Neutrophil (primary cell): ENCODE data around the gene OPHN1.
"Not testable (repeated sequence)": the region's sequence is repeated elsewhere in the genome, so short reads cannot be mapped to it uniquely, and the experiment has no call there.

Experiments
- H3K27ac ChIP-seq: fragments of 200-600 bp; sonication (generic); 2 replicates; pipeline ENCODE4 v1.5.1; 2016; ENCODE audit warnings: mild to moderate bottlenecking, moderate library complexity
- H3K27me3 ChIP-seq: fragments of 200-600 bp; sonication (generic); 2 replicates; pipeline ENCODE4 v1.6.0; 2016; ENCODE audit warnings: mild to moderate bottlenecking
- H3K36me3 ChIP-seq: fragments of 200-600 bp; sonication (generic); 2 replicates; pipeline ENCODE4 v1.5.1; 2017
- H3K4me1 ChIP-seq, 2 experiments: fragments of 200-600 bp in 1 of 2; sonication (generic) in 1 of 2; 1 replicate in 1 of 2; 2 replicates in 1 of 2; pipeline versions ENCODE4 v1.5.1 to v1.6.1; 2013 to 2016; ENCODE audit warnings: low read depth in 1 of 2, low read length in 1 of 2, mild to moderate bottlenecking in 1 of 2, moderate library complexity in 1 of 2; ENCODE audit not compliant: control insufficient read depth in 1 of 2, insufficient read depth in 1 of 2
- H3K4me3 ChIP-seq, 2 experiments: fragments of 200-600 bp in 1 of 2; sonication (generic) in 1 of 2; 1 replicate in 1 of 2; 2 replicates in 1 of 2; pipeline ENCODE4 v1.5.1; 2013 to 2016; ENCODE audit warnings: low read depth in 1 of 2, low read length in 1 of 2, mild to moderate bottlenecking in 1 of 2, moderate library complexity in 1 of 2
- H3K9me3 ChIP-seq: fragments of 200-600 bp; sonication (generic); 2 replicates; pipeline ENCODE4 v1.5.1; 2016
- TF ChIP-seq, protein P1 (sequence below): fragments of 200-600 bp; sonication (generic); IDR thresholded peaks from 2 replicates; pipeline ENCODE4 v1.5.1; 2016; ENCODE audit warnings: antibody characterized with exemption

OPHN1 gene

DNA sequence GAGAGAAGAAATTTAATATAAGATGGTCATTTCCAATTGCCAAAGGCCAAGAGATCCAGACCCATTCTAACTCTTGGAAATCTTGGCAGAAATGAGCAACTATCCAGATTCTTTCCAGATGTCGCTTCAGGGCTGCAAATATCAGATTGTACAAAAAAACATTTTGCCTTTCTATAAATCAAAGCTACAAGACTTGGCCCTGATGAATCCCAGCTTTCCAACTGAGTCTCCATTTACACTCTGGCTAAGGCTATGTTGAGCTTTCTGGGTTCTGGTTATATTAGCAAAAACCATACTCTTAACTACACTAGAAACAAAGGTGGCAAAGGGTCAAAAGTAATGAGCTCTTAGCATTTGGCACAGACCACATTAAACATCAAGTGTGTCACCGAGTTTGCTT, 345.8 kb downstream of the OPHN1 start:
- no peak overlapping the region for H3K27ac ChIP-seq
- no peak overlapping the region for H3K4me3 ChIP-seq
- no peaks in the 10 kb centered on the region for H3K27me3 ChIP-seq
- H3K9me3 ChIP-seq = no peaks in the 10 kb centered on the region
- TF ChIP-seq, protein P1, sequence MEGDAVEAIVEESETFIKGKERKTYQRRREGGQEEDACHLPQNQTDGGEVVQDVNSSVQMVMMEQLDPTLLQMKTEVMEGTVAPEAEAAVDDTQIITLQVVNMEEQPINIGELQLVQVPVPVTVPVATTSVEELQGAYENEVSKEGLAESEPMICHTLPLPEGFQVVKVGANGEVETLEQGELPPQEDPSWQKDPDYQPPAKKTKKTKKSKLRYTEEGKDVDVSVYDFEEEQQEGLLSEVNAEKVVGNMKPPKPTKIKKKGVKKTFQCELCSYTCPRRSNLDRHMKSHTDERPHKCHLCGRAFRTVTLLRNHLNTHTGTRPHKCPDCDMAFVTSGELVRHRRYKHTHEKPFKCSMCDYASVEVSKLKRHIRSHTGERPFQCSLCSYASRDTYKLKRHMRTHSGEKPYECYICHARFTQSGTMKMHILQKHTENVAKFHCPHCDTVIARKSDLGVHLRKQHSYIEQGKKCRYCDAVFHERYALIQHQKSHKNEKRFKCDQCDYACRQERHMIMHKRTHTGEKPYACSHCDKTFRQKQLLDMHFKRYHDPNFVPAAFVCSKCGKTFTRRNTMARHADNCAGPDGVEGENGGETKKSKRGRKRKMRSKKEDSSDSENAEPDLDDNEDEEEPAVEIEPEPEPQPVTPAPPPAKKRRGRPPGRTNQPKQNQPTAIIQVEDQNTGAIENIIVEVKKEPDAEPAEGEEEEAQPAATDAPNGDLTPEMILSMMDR = no peak
- H3K4me1 ChIP-seq = no peaks in the 10 kb centered on the region
- no peaks in the 10 kb centered on the region for H3K36me3 ChIP-seq

DNA sequence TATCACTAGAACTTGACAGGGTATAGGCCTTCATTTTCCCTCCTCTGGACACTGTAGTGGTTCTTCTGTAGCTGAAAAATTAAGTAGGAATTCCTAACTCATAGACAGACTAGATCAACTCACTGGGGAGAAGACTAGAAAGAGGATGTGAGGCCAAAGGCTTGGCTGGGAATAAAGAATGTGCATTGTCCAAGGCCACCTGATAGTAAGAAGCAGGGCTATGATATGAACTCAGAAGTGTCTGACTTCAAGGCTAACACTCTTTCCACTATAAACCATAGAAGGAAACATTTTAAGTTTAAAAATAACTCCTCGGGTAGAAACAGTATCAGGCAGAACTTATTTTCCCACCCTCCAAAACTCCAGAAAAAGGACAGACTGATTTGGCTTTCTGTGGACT, 346.6 kb downstream of the OPHN1 start:
- Histone ChIP-seq H3K4me1 (no peaks in the 10 kb centered on the region), H3K27ac (no peak overlapping the region), H3K4me3 (no peak overlapping the region), H3K9me3 (no peaks in the 10 kb centered on the region), H3K27me3 (no peaks in the 10 kb centered on the region), H3K36me3 (no peaks in the 10 kb centered on the region)
- TF ChIP-seq, protein P1 = no peak

DNA sequence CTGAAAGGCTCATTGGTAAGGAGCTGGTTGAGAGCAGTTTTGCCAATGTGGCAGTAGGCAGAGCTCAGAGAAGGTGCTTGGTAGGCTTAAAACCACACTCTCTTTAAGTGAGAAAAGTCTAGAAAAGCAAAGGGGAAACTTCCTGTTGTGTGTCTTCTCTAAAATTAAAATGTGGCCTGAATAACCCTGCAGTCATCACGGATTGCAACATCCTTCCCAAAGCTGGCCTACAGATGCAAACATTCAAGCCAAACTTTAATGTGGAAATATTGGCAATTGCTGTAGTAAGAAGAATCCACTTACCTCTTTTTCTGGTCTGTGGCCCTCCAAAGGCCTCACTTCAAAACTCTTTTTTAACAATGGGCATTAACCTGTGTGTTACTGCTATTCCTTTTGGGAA, 348.5 kb downstream of the OPHN1 start:
- TF ChIP-seq, protein P1 = no peak
- Histone ChIP-seq H3K36me3 (no peaks in the 10 kb centered on the region), H3K4me1 (no peaks in the 10 kb centered on the region), H3K9me3 (no peaks in the 10 kb centered on the region), H3K4me3 (no peak overlapping the region), H3K27ac (no peak overlapping the region), H3K27me3 (no peaks in the 10 kb centered on the region)

DNA sequence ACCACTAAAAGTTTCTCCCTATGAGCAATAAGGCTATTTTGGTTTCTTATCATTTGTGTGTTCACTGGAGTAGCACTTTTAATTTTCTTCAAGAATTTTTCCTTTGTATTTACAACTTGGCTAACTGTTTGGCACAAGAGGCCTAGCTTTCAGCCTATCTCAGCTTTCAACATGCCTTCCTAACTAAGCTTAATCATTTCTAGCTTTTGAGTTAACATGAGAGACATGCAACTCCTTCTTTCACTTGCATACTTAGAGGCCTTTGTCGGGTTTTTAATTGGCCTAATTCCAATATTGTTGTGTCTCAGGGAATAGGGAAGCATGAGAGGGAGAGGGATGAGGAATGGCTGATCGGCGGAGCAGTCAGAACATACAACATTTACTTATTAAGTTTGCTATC, 349.8 kb downstream of the OPHN1 start:
- Histone ChIP-seq H3K27me3 (no peaks in the 10 kb centered on the region), H3K27ac (no peak overlapping the region), H3K4me3 (no peak overlapping the region), H3K4me1 (no peaks in the 10 kb centered on the region), H3K36me3 (no peaks in the 10 kb centered on the region), H3K9me3 (no peaks in the 10 kb centered on the region)
- TF ChIP-seq, protein P1 = no peak

DNA sequence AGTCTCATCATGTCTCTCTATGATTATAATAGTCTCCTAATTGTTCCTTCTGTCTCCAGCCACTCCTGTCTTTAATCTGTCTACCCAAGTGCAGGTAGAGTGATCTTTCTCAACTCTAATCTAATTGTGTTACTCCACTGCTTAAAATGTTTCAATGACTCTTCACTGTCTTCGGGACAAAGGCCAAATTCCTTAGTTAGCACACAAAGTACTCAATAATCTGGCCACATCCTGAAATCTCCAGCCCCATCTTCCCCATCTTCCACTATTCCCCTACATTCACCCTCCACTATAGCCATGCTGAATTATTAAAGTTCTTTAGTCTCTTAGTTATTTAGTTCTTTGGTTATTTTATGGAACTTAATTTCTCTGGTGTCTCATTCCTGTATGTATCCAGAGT, 353.3 kb downstream of the OPHN1 start:
- H3K4me1 ChIP-seq = no peaks in the 10 kb centered on the region
- H3K27ac ChIP-seq = no peak overlapping the region
- H3K36me3 ChIP-seq = no peaks in the 10 kb centered on the region
- TF ChIP-seq, protein P1 = no peak
- H3K27me3 ChIP-seq = no peaks in the 10 kb centered on the region
- no peak overlapping the region for H3K4me3 ChIP-seq
- H3K9me3 ChIP-seq = no peaks in the 10 kb centered on the region

DNA sequence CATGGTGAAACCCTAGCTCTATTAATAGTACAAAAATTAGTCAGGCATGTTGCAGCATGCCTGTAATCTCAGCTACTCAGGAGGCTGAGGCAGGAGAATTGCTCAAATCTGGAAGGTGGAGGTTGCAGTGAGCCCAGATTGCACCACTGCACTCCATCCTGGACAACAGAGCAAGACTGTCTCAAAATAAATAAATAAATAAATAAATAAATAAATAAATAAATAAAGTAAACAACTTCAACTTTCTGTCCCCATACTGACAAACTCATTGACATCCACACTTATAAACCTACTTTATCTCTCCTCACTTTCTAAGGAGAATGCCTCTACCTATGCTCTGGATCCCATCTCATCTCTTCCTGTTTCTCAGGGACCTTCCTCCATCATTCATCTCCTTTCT, 354.5 kb downstream of the OPHN1 start:
- H3K27me3 ChIP-seq, H3K4me1 ChIP-seq: not testable (repeated sequence)

More for the DNA sequence above, 354.5 kb downstream of the OPHN1 start:
- not testable (repeated sequence) for H3K27ac ChIP-seq, H3K4me3 ChIP-seq, H3K36me3 ChIP-seq, H3K9me3 ChIP-seq
